Naive thymus-derived CD4-positive, alpha-beta T cell (primary cell): ENCODE data around the gene TEX51. TPM values are rescaled to one million over a fixed set of nuclear protein-coding genes. Genes with fewer than 3 reads are reported as not detected.

Experiments used
- ATAC-seq: fragments of 150-1000 bp; cut with Tn5 transposase; 2 replicates; pipeline ENCODE4 v1.10.0; 2021; ENCODE audit warnings: mild to moderate bottlenecking, moderate library complexity
- CTCF ChIA-PET: fragments of 350-600 bp; sonication (Branson Sonifier 250); formaldehyde crosslinking; loops from one replicate; lab custom pipeline; 2021; ENCODE audit warnings: antibody characterized with exemption; lab: Charles Lee
- POLR2A ChIA-PET: fragments of 350-600 bp; sonication (Branson Sonifier 250); formaldehyde crosslinking; loops from one replicate; lab custom pipeline; 2021; ENCODE audit warnings: antibody characterized with exemption, inconsistent platforms; lab: Charles Lee
- DNase-seq, 9 donors: peaks; one replicate each; pipeline versions ENCODE4 v3.0.0 to v3.0.0-alpha.2; 2020 to 2022; ENCODE audit warnings: mixed read lengths in 1 of 9
- H3K27ac ChIP-seq: one replicate; pipeline ENCODE4 v1.7.0; 2013; ENCODE audit warnings: mild to moderate bottlenecking, low read depth, low read length, moderate library complexity
- H3K27me3 ChIP-seq, 2 donors: one replicate each; pipeline ENCODE4 v1.7.0; 2013; ENCODE audit warnings: low read length in 2 of 2, mild to moderate bottlenecking in 2 of 2, moderate library complexity in 2 of 2; ENCODE audit not compliant: control insufficient read depth in 2 of 2, insufficient read depth in 2 of 2
- H3K36me3 ChIP-seq, 3 experiments: 1 replicate in 2 of 3; 2 replicates in 1 of 3; pipeline ENCODE4 v1.7.0; 2013; ENCODE audit warnings: low read length in 3 of 3, mild to moderate bottlenecking in 3 of 3, moderate library complexity in 1 of 3; ENCODE audit not compliant: insufficient read depth in 3 of 3, control insufficient read depth in 2 of 3
- H3K4me1 ChIP-seq, 2 donors: one replicate each; pipeline ENCODE4 v1.7.0; 2013; ENCODE audit warnings: low read length in 2 of 2, mild to moderate bottlenecking in 2 of 2, moderate library complexity in 1 of 2; ENCODE audit not compliant: control insufficient read depth in 2 of 2, insufficient read depth in 2 of 2
- H3K4me3 ChIP-seq: 2 replicates; pipeline ENCODE4 v1.7.0; 2013; ENCODE audit warnings: mild to moderate bottlenecking, low read length
- H3K9me3 ChIP-seq, 3 experiments: 1 replicate in 2 of 3; 2 replicates in 1 of 3; pipeline ENCODE4 v1.7.0; 2013; ENCODE audit warnings: low read length in 3 of 3; ENCODE audit not compliant: control insufficient read depth in 2 of 3
- H3K27ac Mint-ChIP-seq, 9 donors: one replicate each; pipeline ENCODE4 v1.8.0; 2020 to 2022; ENCODE audit warnings: mixed read lengths in 9 of 9, mild to moderate bottlenecking in 8 of 9, moderate library complexity in 5 of 9, inconsistent platforms in 2 of 9
- H3K27me3 Mint-ChIP-seq, 5 donors: one replicate each; pipeline ENCODE4 v1.8.0; 2021 to 2022; ENCODE audit warnings: mixed read lengths in 5 of 5, mild to moderate bottlenecking in 1 of 5
- H3K36me3 Mint-ChIP-seq, 5 donors: one replicate each; pipeline ENCODE4 v1.8.0; 2020 to 2022; ENCODE audit warnings: mixed read lengths in 5 of 5, mild to moderate bottlenecking in 3 of 5, inconsistent platforms in 1 of 5
- H3K4me1 Mint-ChIP-seq, 7 donors: one replicate each; pipeline ENCODE4 v1.8.0; 2020 to 2022; ENCODE audit warnings: mixed read lengths in 7 of 7, mild to moderate bottlenecking in 3 of 7, inconsistent platforms in 1 of 7
- H3K4me3 Mint-ChIP-seq, 10 donors: one replicate each; pipeline ENCODE4 v1.8.0; 2020 to 2022; ENCODE audit warnings: mild to moderate bottlenecking in 10 of 10, mixed read lengths in 10 of 10, moderate library complexity in 6 of 10, inconsistent platforms in 2 of 10
- H3K9me3 Mint-ChIP-seq, 11 donors: one replicate each; pipeline ENCODE4 v1.8.0; 2020 to 2022; ENCODE audit warnings: mixed read lengths in 11 of 11, mild to moderate bottlenecking in 4 of 11, inconsistent platforms in 1 of 11, moderate library complexity in 1 of 11
- intact Hi-C, 2 donors: fragments of 100-400 bp; cut with micrococcal nuclease; formaldehyde crosslinking; loops; one replicate each; pipeline ENCODE4 v1.15.1; 2023
- polyA plus RNA-seq, 2 donors: library from polyadenylated mRNA; unstranded; fragments of 300-500 nt; fragmentation: Illumina TruSeq; gene quantifications; one replicate each; pipeline ENCODE4 v1.2.3, GENCODE V29; 2021
- total RNA-seq, 6 experiments: library from RNA in 5 of 6; stranded (reverse) in 5 of 6; gene quantifications; 1 replicate in 5 of 6; 2 replicates in 1 of 6; pipeline ENCODE4 v1.2.3 and lab custom pipeline; 2021 to 2026

Gene TEX51
- total and polyA plus RNA-seq, 7 experiments from 2014 or later: not detected

DNA sequence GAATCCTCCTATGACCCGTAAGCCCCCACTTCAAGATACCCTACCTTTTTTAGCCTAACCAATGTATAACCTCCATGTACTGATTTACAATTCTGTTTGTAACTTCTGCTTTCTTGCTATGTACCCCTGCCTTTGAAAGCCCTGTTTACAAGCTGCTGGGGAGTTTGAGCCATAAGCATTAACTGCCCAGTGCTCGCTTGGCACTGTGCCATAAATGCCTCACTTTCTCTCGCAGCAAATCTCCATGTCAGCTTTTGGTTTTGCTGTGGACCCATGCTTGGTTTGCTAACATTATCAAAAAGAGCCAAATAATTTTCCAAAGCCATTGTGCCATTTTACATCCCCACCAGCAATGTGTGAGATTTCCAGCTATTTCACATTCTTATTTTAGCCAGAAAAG is 51.8 kb downstream of the TEX51 start:
- Mint-ChIP-seq H3K36me3 (no peaks in the 10 kb centered on the region), H3K4me1 (no peaks in the 10 kb centered on the region), H3K4me3 (no peak overlapping the region), H3K27ac (no peak overlapping the region), H3K9me3 (peaks cover 0 to 4% (median 0%) of the 10 kb centered on the region in 11 donors), H3K27me3 (peaks cover 5 to 57% (median 36%) of the 10 kb centered on the region in 5 donors)
- H3K9me3 ChIP-seq: no peaks in the 10 kb centered on the region
- ATAC-seq (no peak), DNase-seq (no peak)
- CTCF ChIA-PET: no interaction called here
- H3K27me3 ChIP-seq: no peaks in the 10 kb centered on the region
- H3K4me1 ChIP-seq: no peaks in the 10 kb centered on the region
- no peak overlapping the region for H3K4me3 ChIP-seq
- POLR2A ChIA-PET: no interaction called here
- no peaks in the 10 kb centered on the region for H3K36me3 ChIP-seq
- no peak overlapping the region for H3K27ac ChIP-seq
- intact Hi-C loops: no loop called here

Other genes with a start within 250 kb of the TEX51 start
- 100 to 1,000 TPM; 114 to 146 (median 116) TPM for gene GYPC, start 242.7 kb upstream of the TEX51 start, total RNA-seq
- 100 to 1,000 TPM; 249 to 277 TPM for gene GYPC, start 242.7 kb upstream of the TEX51 start, polyA plus RNA-seq
- 100 to 1,000 TPM; 103 to 120 (median 109) TPM for gene BIN1, start 208.3 kb downstream of the TEX51 start, total RNA-seq
- 100 to 1,000 TPM; 158 to 161 TPM for gene BIN1, start 208.3 kb downstream of the TEX51 start, polyA plus RNA-seq